Endodermal cell (in vitro differentiated cells): Measurements from ENCODE around the gene SCFD2. TPM values are rescaled to one million over a fixed set of nuclear protein-coding genes. Genes with fewer than 3 reads are reported as not detected.

Experiments used
- DNase-seq: peaks from one replicate; pipeline ENCODE4 v3.0.0-alpha.2; 2017
- H3K27ac ChIP-seq: 2 replicates; pipeline ENCODE4 v1.5.1; 2013; ENCODE audit warnings: mild to moderate bottlenecking, low read depth, low read length, moderate library complexity
- H3K27me3 ChIP-seq: 2 replicates; pipeline ENCODE4 v1.6.1; 2013; ENCODE audit warnings: mild to moderate bottlenecking, low read length, moderate library complexity; ENCODE audit not compliant: insufficient read depth, control insufficient read depth, poor library complexity, severe bottlenecking
- H3K36me3 ChIP-seq: 2 replicates; pipeline ENCODE4 v1.7.0; 2013; ENCODE audit warnings: mild to moderate bottlenecking, low read length, moderate library complexity; ENCODE audit not compliant: control insufficient read depth, insufficient read depth
- H3K4me1 ChIP-seq: one replicate; pipeline ENCODE4 v1.7.0; 2013; ENCODE audit warnings: low read length; ENCODE audit not compliant: control insufficient read depth, insufficient read depth
- H3K4me3 ChIP-seq: 2 replicates; pipeline ENCODE4 v1.5.1; 2013; ENCODE audit warnings: mild to moderate bottlenecking, low read length, moderate library complexity
- H3K9ac ChIP-seq: 2 replicates; pipeline ENCODE4 v1.6.1; 2013; ENCODE audit warnings: mild to moderate bottlenecking, low read length, moderate library complexity; ENCODE audit not compliant: poor library complexity, severe bottlenecking; ENCODE audit errors: extremely low read depth
- H3K9me3 ChIP-seq: 2 replicates; pipeline ENCODE4 v1.6.1; 2013; ENCODE audit warnings: mild to moderate bottlenecking, low read length, moderate library complexity; ENCODE audit not compliant: control insufficient read depth
- H3K27ac Mint-ChIP-seq: 2 replicates; pipeline ENCODE4 v1.8.0; 2020; ENCODE audit warnings: mixed read lengths
- H3K27me3 Mint-ChIP-seq: 2 replicates; pipeline ENCODE4 v1.8.0; 2021; ENCODE audit warnings: mild to moderate bottlenecking, mixed read lengths; ENCODE audit not compliant: insufficient read depth
- H3K36me3 Mint-ChIP-seq: 2 replicates; pipeline ENCODE4 v1.8.0; 2020; ENCODE audit warnings: low read depth, mixed read lengths
- H3K4me1 Mint-ChIP-seq: 2 replicates; pipeline ENCODE4 v1.8.0; 2020; ENCODE audit warnings: mixed read lengths
- H3K4me3 Mint-ChIP-seq: 2 replicates; pipeline ENCODE4 v1.8.0; 2020; ENCODE audit warnings: mild to moderate bottlenecking, moderate library complexity, mixed read lengths
- H3K9me3 Mint-ChIP-seq: 2 replicates; pipeline ENCODE4 v1.8.0; 2020; ENCODE audit warnings: mild to moderate bottlenecking, mixed read lengths
- WGBS, 2 experiments: methylation state at CpG; one replicate each; pipeline versions ENCODE4 v1.1.5 to v1.1.7; 2013; ENCODE audit warnings: missing lambda C conversion rate in 2 of 2, mixed read lengths in 1 of 2; ENCODE audit not compliant: insufficient coverage in 1 of 2, insufficient read length in 1 of 2; 5-methylcytosine and 5-hydroxymethylcytosine counted together
- total RNA-seq, 2 donors: library from RNA; stranded (reverse); fragmentation: NEBNext Ultra II Directional in 1 of 2; extraction: Animal tissue kit (Norgen Biotek cat#: 25700) in 1 of 2; gene quantifications; 2 replicates in 1 of 2; 3 replicates in 1 of 2; pipeline ENCODE4 v1.2.1, GENCODE V29; 2021
- TF ChIP-seq, protein P1 (sequence below): fragments of 200-600 bp; sonication (generic); conservative IDR thresholded peaks from 2 replicates; pipeline ENCODE4 v1.5.0; 2021; ENCODE audit warnings: antibody characterized with exemption, mild to moderate bottlenecking

Gene SCFD2
- total RNA-seq, 2 donors from 2014 or later = 5.7 to 6.5 TPM

DNA sequence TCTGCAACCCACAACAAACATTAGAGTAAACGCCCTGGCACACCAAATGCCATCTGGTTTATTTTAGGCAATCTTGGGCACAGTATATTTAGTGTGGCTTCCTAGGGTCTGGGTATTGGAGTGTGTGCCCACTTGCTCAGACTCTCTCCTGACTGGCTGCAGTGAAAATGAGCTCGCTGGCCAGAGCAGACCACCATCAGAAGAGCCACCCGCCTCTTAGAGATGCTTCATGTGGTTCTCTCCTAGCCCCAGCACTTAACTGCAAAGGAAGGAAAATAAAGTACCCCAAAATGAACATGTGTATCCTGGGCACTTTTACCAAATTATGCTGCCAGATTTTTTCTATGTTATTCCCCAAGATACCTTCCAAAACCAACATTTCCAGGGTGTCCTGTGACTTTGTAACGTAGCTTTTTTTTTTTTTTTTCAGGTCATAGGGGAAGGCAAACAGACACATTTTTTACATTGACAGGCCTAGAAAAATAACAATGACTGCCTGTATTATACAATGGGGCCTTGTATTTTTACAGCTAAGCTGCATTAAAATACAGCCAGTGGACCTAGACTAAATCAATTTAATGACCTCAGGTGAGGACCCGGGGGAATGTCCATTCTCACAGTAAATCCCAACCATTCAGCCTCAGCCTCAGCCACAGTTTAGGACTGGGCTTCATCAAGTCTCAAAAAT is 310.0 kb downstream of the SCFD2 start:
- Mint-ChIP-seq H3K27ac (no peak overlapping the region), H3K36me3 (no peaks in the 10 kb centered on the region), H3K4me3 (no peak overlapping the region), H3K4me1 (peaks cover 2% of the 10 kb centered on the region), H3K9me3 (no peaks in the 10 kb centered on the region), H3K27me3 (no peaks in the 10 kb centered on the region)
- H3K9me3 ChIP-seq = no peaks in the 10 kb centered on the region
- 89 to 92% methylated on average over 5 of the region's 5 CpGs for WGBS, 2 experiments
- H3K27ac ChIP-seq = no peak overlapping the region
- TF ChIP-seq, protein P1, sequence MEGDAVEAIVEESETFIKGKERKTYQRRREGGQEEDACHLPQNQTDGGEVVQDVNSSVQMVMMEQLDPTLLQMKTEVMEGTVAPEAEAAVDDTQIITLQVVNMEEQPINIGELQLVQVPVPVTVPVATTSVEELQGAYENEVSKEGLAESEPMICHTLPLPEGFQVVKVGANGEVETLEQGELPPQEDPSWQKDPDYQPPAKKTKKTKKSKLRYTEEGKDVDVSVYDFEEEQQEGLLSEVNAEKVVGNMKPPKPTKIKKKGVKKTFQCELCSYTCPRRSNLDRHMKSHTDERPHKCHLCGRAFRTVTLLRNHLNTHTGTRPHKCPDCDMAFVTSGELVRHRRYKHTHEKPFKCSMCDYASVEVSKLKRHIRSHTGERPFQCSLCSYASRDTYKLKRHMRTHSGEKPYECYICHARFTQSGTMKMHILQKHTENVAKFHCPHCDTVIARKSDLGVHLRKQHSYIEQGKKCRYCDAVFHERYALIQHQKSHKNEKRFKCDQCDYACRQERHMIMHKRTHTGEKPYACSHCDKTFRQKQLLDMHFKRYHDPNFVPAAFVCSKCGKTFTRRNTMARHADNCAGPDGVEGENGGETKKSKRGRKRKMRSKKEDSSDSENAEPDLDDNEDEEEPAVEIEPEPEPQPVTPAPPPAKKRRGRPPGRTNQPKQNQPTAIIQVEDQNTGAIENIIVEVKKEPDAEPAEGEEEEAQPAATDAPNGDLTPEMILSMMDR = no peak
- H3K27me3 ChIP-seq = no peaks in the 10 kb centered on the region
- no peak overlapping the region for H3K4me3 ChIP-seq
- H3K4me1 ChIP-seq = no peaks in the 10 kb centered on the region
- no peak for DNase-seq
- no peaks in the 10 kb centered on the region for H3K36me3 ChIP-seq
- no peak overlapping the region for H3K9ac ChIP-seq

DNA sequence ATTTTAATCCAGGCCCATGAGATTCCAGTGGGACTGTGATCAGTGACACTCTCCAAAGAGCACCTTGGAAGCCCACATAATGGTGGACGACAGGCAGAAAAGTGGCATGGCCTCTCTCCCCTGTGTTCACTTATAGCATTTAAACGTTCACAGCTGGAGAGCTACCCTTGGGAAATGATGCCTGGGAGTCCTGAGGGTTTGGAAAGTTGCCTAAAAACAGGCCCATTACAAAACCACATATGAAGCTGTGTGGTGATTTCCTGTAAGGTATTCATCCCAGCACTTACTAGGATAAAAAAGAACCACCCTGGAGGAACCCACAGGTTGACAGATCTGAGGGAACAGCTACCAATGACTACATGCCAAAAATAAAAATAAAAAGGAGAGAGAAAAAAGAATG is 310.6 kb downstream of the SCFD2 start:
- Mint-ChIP-seq H3K4me1 (peaks cover 2% of the 10 kb centered on the region), H3K27me3 (no peaks in the 10 kb centered on the region), H3K4me3 (no peak overlapping the region), H3K27ac (no peak overlapping the region), H3K9me3 (no peaks in the 10 kb centered on the region), H3K36me3 (no peaks in the 10 kb centered on the region)
- no peaks in the 10 kb centered on the region for H3K36me3 ChIP-seq
- H3K27me3 ChIP-seq = no peaks in the 10 kb centered on the region
- WGBS, 2 experiments = 95% methylated on average over 2 of the region's 2 CpGs; no CpG with 5 or more reads in 1 of the 2 experiments
- H3K9me3 ChIP-seq = no peaks in the 10 kb centered on the region
- TF ChIP-seq, protein P1 = no peak
- DNase-seq = no peak
- H3K4me1 ChIP-seq = no peaks in the 10 kb centered on the region
- H3K27ac ChIP-seq = no peak overlapping the region
- H3K4me3 ChIP-seq = no peak overlapping the region
- H3K9ac ChIP-seq = no peak overlapping the region

DNA sequence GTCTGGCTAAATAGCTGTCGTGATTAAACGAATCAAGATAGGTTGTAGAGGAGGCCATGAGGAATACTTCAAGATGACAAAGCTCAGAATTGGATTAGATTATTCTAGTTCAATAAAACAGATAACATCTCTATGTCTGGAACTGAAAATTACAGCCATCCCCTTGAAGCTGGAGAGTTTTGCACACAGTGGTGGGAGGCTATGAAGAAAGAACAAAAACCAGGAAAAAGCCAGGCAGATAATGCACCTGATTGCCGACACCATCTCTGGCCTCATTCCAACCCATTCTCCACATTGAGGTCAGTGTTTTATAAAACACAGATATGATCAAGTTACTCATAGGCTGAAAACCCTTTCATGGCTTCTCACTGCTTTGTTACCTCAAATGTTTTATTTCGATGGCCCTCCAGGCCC is 315.5 kb downstream of the SCFD2 start:
- Mint-ChIP-seq H3K9me3 (no peaks in the 10 kb centered on the region), H3K27ac (no peak overlapping the region), H3K4me3 (no peak overlapping the region), H3K4me1 (no peaks in the 10 kb centered on the region), H3K27me3 (no peaks in the 10 kb centered on the region), H3K36me3 (no peaks in the 10 kb centered on the region)
- H3K9ac ChIP-seq = no peak overlapping the region
- no peaks in the 10 kb centered on the region for H3K36me3 ChIP-seq
- no peaks in the 10 kb centered on the region for H3K9me3 ChIP-seq
- H3K27ac ChIP-seq = no peak overlapping the region
- H3K27me3 ChIP-seq = no peaks in the 10 kb centered on the region
- no peak overlapping the region for H3K4me3 ChIP-seq
- WGBS, 2 experiments = 90 to 98% methylated on average over 1 to 4 of the region's 4 CpGs
- no peaks in the 10 kb centered on the region for H3K4me1 ChIP-seq
- TF ChIP-seq, protein P1 = no peak
- DNase-seq = no peak
